ENCODE measurements around the gene PLXDC2.

The PLXDC2 gene

GRCh38 chr10:19815036-19815730 is 1.0 kb upstream of the PLXDC2 start:
- in situ Hi-C loops (cut with MboI; ENCODE audit: low sequenced_read_pairs), result no loop called here

- in situ Hi-C loops (cut with MboI; ENCODE audit: low sequenced_read_pairs), result no loop called here
Observed at GRCh38 chr10:19815731-19816410, 361 bp upstream of the PLXDC2 start.

- in situ Hi-C loops (cut with MboI; ENCODE audit: low sequenced_read_pairs), result no loop called here
Observed at GRCh38 chr10:19817231-19817933, 1.1 kb downstream of the PLXDC2 start.

- in situ Hi-C loops (cut with MboI; ENCODE audit: low sequenced_read_pairs), result no loop called here
Observed at GRCh38 chr10:19818876-19819275, 2.6 kb downstream of the PLXDC2 start.

- in situ Hi-C loops (cut with MboI; ENCODE audit: low sequenced_read_pairs), result no loop called here
Observed at GRCh38 chr10:19819419-19820033, 3.3 kb downstream of the PLXDC2 start.

- in situ Hi-C loops (cut with MboI; ENCODE audit: low sequenced_read_pairs), result no loop called here
Observed at GRCh38 chr10:19824381-19825342, 8.4 kb downstream of the PLXDC2 start.

- in situ Hi-C loops (cut with MboI; ENCODE audit: low sequenced_read_pairs), result no loop called here
Observed at GRCh38 chr10:19825700-19826099, 9.5 kb downstream of the PLXDC2 start.

- in situ Hi-C loops (cut with MboI; ENCODE audit: low sequenced_read_pairs), result no loop called here
Observed at GRCh38 chr10:19826712-19827111, 10.5 kb downstream of the PLXDC2 start.

- in situ Hi-C loops (cut with MboI; ENCODE audit: low sequenced_read_pairs), result no loop called here
Observed at GRCh38 chr10:19828278-19829049, 12.2 kb downstream of the PLXDC2 start.

- in situ Hi-C loops (cut with MboI; ENCODE audit: low sequenced_read_pairs), result no loop called here
Observed at GRCh38 chr10:19832699-19833098, 16.5 kb downstream of the PLXDC2 start.

- in situ Hi-C loops (cut with MboI; ENCODE audit: low sequenced_read_pairs), result no loop called here
Observed at GRCh38 chr10:19833170-19833824, 17.1 kb downstream of the PLXDC2 start.

GRCh38 chr10:19835952-19836351 is 19.7 kb downstream of the PLXDC2 start:
- in situ Hi-C loops (cut with MboI; ENCODE audit: low sequenced_read_pairs), result no loop called here

- in situ Hi-C loops (cut with MboI; ENCODE audit: low sequenced_read_pairs), result no loop called here
Observed at GRCh38 chr10:19839090-19839489, 22.9 kb downstream of the PLXDC2 start.

- in situ Hi-C loops (cut with MboI; ENCODE audit: low sequenced_read_pairs), result no loop called here
Observed at GRCh38 chr10:19839552-19839951, 23.3 kb downstream of the PLXDC2 start.

- in situ Hi-C loops (cut with MboI; ENCODE audit: low sequenced_read_pairs), result no loop called here
Observed at GRCh38 chr10:19840776-19841175, 24.5 kb downstream of the PLXDC2 start.

GRCh38 chr10:19843487-19843886 is 27.3 kb downstream of the PLXDC2 start:
- in situ Hi-C loops (cut with MboI; ENCODE audit: low sequenced_read_pairs), result no loop called here

GRCh38 chr10:19845503-19846368 is 29.5 kb downstream of the PLXDC2 start:
- in situ Hi-C loops (cut with MboI; ENCODE audit: low sequenced_read_pairs), result no loop called here

- in situ Hi-C loops (cut with MboI; ENCODE audit: low sequenced_read_pairs), result no loop called here
Observed at GRCh38 chr10:19847321-19847720, 31.1 kb downstream of the PLXDC2 start.
